Activated T-cell treated with anti-CD3 and anti-CD28 coated beads, Interleukin-2, amount 50 U/mL, for 1 hour (primary cell): Measurements from ENCODE around the gene CNST.
"Not testable (repeated sequence)": the region's sequence is repeated elsewhere in the genome, so short reads cannot be mapped to it uniquely, and the experiment has no call there.

Source experiments
- DNase-seq: peaks from one replicate; pipeline ENCODE4 v3.0.0-alpha.2; 2020

Gene CNST

DNA sequence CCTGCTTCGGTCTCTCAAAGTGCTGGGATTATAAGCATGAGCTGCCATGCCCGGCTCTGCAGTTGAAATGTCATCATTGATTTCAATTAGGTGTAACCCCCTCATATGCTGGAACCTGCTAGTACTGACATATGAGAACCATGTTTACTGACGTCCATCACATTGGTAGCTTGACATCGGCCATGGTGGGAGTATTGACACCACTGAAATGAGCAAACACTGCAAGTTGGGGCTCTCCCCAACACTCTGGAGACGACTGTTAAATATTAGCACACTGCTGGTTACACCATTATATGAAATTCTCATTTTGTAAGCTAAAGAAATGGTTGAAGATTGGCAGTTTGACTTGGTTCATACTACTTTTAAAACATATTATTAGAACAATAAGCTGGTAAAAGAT, 63.7 kb downstream of the CNST start:
- DNase-seq = no peak

DNA sequence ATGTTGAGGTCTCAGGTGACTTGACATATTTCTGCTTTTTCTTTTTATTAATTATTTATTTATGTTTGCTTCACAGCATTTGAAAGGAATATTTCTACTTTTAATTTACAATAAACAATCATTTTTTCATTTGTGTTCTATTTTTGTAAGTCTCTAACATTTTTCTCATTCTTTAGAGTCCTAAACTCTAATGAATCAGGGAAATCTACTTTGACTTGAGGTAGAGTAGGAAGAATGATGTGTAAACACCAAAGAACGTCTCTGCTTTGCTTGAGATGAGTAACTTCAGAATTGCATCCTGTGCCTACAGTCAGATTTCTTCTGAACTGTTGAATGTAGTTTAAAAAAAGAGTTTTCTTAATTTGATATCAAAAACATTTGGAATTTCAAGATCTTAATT, 65.2 kb downstream of the CNST start:
- DNase-seq = no peak

- no peak for DNase-seq
Observed at GRCh38 chr1:246632281-246633168, 66.3 kb downstream of the CNST start.

- DNase-seq = not testable (repeated sequence)
Observed at GRCh38 chr1:246634659-246635058, 68.4 kb downstream of the CNST start.

DNA sequence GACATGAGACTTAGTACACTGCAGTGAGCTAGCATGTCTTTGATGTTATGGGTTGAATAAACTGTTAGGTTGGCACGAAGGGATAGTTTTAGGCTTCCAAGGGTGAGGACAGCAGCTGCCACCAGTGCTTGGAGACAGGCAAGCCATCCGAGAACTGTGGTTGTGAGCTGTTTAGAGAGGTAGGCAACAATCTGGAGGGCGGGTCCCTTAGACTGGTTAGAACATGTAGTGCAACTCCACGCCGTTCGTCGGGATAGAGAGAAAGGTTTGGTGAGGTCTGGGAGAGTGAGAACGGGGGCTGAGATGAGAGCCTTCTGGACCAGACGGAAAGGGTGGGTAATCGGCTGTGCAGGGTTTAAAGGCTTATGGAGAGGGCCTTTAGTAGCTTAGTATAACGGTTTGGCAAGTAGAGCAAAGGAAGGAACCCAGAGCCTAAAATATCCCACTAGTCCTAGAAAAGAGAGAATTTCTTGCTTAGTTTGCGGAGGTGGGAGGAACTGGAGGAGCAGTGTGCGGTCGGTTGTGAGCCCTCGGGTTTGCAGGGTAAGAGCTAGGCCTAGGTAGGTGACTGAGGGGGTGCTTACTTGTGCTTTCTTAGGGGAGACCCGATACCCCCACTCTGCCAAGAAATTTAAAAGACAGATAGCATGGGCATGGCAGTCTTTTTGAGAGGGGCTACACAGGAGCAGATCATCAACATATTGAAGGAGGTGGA, 72.8 kb downstream of the CNST start:
- DNase-seq = no peak

GRCh38 chr1:246639732-246640131, 73.5 kb downstream of the CNST start:
- no peak for DNase-seq

DNA sequence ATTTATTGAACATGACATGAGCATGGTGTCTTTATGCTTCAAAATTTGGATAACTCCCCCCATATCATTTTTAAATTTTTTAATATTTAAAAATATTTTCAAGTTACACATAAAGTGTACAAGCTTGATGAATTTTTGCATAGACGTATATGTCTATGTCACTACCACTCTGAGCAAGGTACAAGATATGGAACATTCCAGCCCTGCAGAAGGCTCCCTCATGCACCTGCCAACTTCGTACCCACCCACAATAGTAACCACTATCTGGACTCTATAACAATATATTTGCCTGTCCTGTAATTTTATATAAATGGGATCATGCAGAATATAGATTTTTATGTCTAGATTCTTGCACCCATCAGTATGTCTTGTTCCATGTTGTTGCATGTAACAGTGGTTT, 74.5 kb downstream of the CNST start:
- DNase-seq = no peak

DNA sequence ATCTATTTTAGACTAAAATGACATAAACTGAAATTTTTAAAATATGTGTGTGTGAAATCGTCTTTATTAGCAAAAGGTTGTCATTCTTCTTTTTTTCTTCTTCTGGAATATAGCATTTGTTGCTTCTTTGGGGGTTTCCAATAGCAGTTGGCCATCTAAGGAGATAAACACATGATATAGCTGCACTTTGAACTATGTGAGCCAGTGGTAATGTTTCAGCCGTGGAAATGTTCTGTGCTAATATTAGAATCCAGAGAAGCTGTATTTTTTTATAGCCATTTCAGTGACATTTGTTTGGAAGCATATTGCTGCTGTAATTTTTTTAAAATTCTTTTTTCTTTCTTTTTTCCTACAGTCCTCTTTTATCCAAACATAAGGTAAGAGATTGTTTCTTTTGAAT, 75.1 kb downstream of the CNST start:
- no peak for DNase-seq

GRCh38 chr1:246642719-246643118, 76.5 kb downstream of the CNST start:
- no peak for DNase-seq

GRCh38 chr1:246647113-246647512, 80.9 kb downstream of the CNST start:
- no peak for DNase-seq

- no peak for DNase-seq
Observed at GRCh38 chr1:246647513-246647912, 81.3 kb downstream of the CNST start.

DNA sequence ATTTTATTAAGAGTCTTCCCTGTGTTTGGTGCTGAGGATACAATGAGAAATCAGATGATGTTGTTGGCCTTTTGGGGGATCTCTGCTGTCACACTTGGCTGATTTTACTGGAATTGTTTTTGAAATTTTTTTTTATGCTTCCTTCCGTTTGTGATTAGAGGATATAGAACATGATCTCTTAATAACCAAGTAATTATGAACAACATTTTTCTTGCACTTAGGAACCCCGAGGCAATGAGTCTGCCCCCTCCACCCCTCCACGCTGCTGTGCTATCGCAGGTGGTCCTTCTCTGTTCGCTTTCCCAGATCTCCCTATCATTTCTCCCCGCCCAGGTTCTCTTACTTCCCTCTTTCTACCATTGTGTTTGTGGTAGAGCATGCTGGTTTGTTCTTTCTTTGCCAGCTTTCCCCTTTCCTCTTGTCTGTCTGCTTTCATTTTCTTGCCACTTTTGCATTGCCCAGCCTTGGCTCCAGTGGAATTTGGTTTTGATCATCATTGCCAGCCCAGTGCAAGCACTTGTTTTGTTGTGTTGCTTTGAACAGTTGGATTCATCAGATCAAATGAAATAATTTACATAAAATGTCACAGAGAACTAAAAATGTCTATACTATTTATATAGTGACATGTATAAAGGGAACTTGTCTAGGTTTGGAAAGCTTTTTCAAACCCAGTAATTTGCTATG, 84.9 kb downstream of the CNST start:
- DNase-seq = no peak

GRCh38 chr1:246658567-246658966, 92.3 kb downstream of the CNST start:
- DNase-seq = no peak

GRCh38 chr1:246659594-246660140, 93.4 kb downstream of the CNST start:
- no peak for DNase-seq

GRCh38 chr1:246661451-246661850, 95.2 kb downstream of the CNST start:
- no peak for DNase-seq

DNA sequence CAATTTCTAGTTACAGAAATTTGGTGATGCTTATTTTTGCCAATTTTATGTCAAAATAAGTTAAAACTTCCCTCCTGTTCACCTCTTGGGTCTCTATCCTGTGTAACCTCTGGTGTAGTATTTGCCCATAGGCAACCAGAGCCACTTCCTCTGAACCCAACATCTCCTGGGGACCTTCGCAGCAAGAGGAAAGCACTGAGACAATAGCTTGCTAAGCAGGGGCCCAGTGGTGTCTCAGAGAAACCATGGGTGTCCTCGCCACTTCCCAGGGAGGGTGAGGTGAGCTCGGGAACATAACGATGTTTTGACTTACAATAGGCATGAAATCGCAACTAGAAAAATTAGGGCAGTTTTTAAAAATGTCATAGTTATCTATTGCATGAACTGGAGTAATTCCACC, 101.5 kb downstream of the CNST start:
- no peak for DNase-seq

DNA sequence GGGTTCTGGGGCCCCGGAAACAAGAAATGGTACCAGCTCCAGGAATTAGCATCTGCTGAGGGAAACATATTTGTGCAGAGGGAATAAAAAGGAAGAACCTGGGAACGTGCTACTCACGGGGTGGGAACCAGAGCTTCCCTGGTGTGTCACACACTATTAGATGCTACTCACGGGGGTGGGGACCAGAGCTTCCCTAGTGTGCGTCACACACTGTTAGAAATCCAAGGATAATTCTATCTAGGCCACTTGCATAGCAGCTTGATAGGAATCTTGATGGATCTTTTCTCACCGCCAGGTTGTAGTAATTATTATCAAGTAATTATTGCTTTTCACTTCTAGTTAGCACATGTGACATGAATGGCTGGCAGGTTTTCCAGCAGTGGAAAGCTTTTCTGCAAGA, 103.4 kb downstream of the CNST start:
- no peak for DNase-seq

DNA sequence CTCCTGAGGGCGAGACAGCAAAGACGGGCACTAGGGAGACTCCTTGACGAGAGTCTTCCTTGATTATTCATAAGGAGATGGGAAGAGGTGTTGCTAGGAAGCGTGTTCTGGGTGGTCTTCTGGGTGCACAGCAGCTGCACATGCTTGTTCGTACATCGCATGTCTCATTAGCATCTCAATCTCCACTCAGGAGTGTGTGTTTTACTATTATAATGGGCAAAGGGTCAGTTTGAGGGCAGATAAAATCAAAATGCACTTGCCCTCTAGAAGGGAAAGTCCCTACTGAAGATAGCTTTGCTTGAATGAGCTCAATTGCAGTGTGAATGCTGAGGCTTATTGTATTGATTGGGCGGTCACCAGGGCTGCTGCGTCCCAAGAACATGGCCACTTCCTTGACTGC, 107.8 kb downstream of the CNST start:
- no peak for DNase-seq

DNA sequence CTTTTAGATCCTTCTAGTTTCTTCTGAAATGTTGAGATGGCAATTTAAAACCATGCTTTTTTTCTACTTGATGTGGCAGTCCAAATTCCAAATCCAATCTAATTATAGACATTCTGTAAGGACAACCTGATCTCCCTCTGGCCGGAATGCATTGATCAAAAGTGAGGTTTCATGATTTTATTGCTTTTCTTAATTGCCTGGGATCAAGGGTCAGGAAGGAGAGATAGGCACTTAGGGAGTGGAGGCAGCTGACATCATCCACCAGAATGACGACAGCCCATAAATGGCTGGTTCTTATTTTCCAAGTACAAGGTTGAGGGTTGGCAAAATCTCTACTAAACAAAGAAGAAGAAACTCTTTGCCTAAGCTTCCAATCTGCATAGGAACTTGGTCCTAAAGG, 111.6 kb downstream of the CNST start:
- DNase-seq = no peak

- DNase-seq = no peak
Observed at GRCh38 chr1:246678816-246679793, 112.8 kb downstream of the CNST start.

GRCh38 chr1:246679794-246680177, 113.5 kb downstream of the CNST start:
- no peak for DNase-seq

DNA sequence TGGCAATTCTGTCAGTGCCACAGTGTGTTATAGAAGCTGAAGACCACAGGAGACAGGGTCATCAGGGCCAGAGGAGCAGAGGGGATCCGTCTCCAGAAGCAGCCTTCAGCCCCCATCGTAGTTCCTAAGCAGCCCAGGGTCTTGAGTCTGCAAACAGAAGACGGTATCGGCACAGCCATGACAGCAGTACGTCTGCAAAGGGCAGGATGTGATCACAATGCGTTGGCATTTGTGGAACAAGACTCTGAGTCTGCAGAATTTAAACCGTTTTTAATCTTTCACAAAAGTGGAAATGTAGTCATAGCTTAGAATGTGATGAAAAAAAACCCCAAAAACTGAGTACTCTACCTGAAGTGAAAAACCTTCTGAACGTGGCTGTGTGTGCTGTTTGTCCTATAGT, 113.9 kb downstream of the CNST start:
- DNase-seq = no peak
